A673 (cell line): ENCODE measurements around the gene NGEF. TPM values are rescaled to one million over a fixed set of nuclear protein-coding genes. Genes with fewer than 3 reads are reported as not detected.
A peak's percentile ranks its signal among the peaks of the same experiment; 100 is the strongest.

ENCODE experiments used
- BruUV-seq: library from RNA; stranded (reverse); fragments of 400-500 nt; replicated peaks from 2 replicates; lab custom pipeline; 2021; lab: Mats Ljungman, UMichigan
- CTCF ChIA-PET: fragments of 300-600 bp; sonication (Branson Sonifier 250); formaldehyde crosslinking; loops from one replicate; lab custom pipeline; 2022; ENCODE audit warnings: antibody characterized with exemption; lab: Charles Lee
- POLR2A ChIA-PET: fragments of 300-600 bp; sonication (Branson Sonifier 250); formaldehyde crosslinking; loops from one replicate; lab custom pipeline; 2022; ENCODE audit warnings: antibody characterized with exemption; ENCODE audit not compliant: low non-redundant PET; lab: Charles Lee
- DNase-seq: peaks from one replicate; pipeline ENCODE4 v3.0.0-alpha.2; 2015; ENCODE audit warnings: low spot score
- H3K27ac ChIP-seq: fragments of 200-600 bp; sonication (generic); 2 replicates; pipeline ENCODE4 v1.5.1; 2016; ENCODE audit warnings: mixed run types, low read depth, mild to moderate bottlenecking, mixed read lengths, antibody characterized with exemption, low read length; ENCODE audit not compliant: poor library complexity, severe bottlenecking
- H3K27me3 ChIP-seq: fragments of 200-600 bp; sonication (generic); replicated peaks from 2 replicates; pipeline ENCODE4 v1.6.1; 2017; ENCODE audit warnings: mixed run types, low read depth, mild to moderate bottlenecking, mixed read lengths, antibody characterized with exemption, low read length; ENCODE audit not compliant: insufficient read depth, poor library complexity
- H3K36me3 ChIP-seq: fragments of 200-600 bp; sonication (generic); 2 replicates; pipeline ENCODE4 v1.6.1; 2016; ENCODE audit warnings: mixed run types, mild to moderate bottlenecking, mixed read lengths, antibody characterized with exemption, low read length; ENCODE audit not compliant: insufficient read depth, poor library complexity, severe bottlenecking
- H3K4me1 ChIP-seq: fragments of 200-600 bp; sonication (generic); 2 replicates; pipeline ENCODE4 v1.6.1; 2017; ENCODE audit warnings: mixed run types, mild to moderate bottlenecking, mixed read lengths, antibody characterized with exemption, low read length; ENCODE audit not compliant: insufficient read depth, poor library complexity, severe bottlenecking
- H3K4me3 ChIP-seq: fragments of 200-600 bp; sonication (generic); 2 replicates; pipeline ENCODE4 v1.5.1; 2016; ENCODE audit warnings: low read depth, mixed run types, mild to moderate bottlenecking, mixed read lengths, low read length; ENCODE audit not compliant: poor library complexity, severe bottlenecking
- H3K9me3 ChIP-seq: fragments of 200-600 bp; sonication (generic); 2 replicates; pipeline ENCODE4 v1.6.1; 2016; ENCODE audit warnings: mixed run types, low read depth, mild to moderate bottlenecking, mixed read lengths, antibody characterized with exemption, low read length; ENCODE audit not compliant: poor library complexity, severe bottlenecking
- EZH2 ChIP-seq: fragments of 200-600 bp; sonication (generic); IDR thresholded peaks from 2 replicates; pipeline ENCODE4 v1.6.1; 2017; ENCODE audit warnings: borderline replicate concordance, low read depth, mild to moderate bottlenecking, mixed read lengths, antibody characterized with exemption, low read length; ENCODE audit not compliant: poor library complexity, severe bottlenecking
- intact Hi-C: fragments of 100-400 bp; cut with micrococcal nuclease; formaldehyde crosslinking; loops from one replicate; pipeline ENCODE4 v1.10.0; 2022; ENCODE audit not compliant: unreplicated experiment
- total RNA-seq: library from RNA; stranded (reverse); gene quantifications from 2 replicates; pipeline ENCODE4 v1.2.3, GENCODE V29; 2021
- TF ChIP-seq, protein P1 (sequence below): fragments of 300-800, 200-600 bp; sonication (generic); conservative IDR thresholded peaks from 2 replicates; pipeline ENCODE4 v1.5.1; 2017; ENCODE audit warnings: low read depth, mild to moderate bottlenecking, antibody characterized with exemption, low read length, moderate library complexity, mixed read lengths

The NGEF gene
- total RNA-seq, 1 experiment from 2014 or later = 0.69 TPM

DNA sequence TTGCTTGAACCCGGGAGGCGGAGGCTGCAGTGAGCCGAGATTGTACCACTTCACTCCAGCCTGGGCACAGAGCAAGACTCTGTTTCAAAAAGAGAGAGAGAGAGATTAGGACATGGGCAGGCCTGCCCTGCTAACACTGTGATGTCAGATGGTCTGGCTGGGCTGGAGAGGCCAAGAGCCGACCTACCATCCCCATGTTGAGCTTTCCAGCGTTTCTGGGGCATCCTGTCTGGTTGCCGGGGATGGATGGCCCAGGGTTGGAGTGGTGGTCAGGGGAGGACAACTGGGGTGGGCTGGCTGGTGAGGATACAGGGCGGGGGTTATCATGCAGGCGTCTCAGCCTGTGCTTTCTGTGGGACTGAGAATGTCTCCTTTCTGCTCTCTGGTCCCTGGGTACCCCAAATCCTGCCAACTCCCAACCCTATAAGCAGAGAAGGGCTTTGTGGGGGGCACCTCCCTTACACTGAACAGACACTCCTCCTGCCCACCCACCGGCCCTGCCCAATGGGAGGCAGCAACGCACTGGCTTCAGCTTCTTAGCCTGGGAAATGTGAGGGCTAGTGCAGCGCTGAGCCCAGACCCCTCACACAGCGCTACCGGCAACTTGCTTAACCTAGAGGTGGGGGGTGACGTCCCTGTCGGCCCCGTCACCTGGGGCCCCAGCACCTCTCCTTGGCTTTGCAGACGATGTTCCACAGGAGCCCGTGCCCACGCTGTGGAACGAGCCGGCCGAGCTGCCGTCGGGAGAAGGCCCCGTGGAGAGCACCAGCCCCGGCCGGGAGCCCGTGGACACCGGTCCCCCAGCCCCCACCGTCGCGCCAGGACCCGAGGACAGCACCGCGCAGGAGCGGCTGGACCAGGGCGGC lies 137.6 kb downstream of the NGEF start:
- H3K4me3 ChIP-seq = peak overlapping the region; percentile 55
- CTCF ChIA-PET = no interaction called here

DNA sequence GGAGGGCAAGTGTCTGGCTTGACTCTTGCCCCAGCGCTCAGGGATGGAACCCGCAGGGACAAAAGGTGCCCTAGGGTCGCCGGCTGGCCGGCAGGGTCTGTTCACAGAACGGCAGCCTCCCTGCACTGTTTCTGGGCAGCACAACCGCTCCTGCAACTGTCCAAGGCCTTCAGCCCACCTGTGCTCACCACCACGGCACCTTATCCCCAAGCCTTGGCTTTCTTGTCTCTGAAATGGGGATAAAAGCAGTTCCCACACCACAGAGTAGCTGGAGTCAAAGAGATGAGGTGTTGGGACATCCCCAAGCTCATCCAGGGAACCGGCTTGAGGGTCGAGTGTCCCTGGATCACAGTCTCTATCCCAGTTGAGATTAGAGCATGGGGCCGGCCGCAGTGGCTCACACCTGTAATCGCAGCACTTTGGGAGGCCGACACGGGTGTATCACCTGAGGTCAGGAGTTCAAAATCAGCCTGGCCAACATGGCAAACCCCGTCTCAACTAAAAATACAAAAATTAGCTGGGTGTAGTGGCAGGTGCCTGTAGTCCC lies 138.3 kb downstream of the NGEF start:
- TF ChIP-seq EZH2 = no peak
- TF ChIP-seq, protein P1, sequence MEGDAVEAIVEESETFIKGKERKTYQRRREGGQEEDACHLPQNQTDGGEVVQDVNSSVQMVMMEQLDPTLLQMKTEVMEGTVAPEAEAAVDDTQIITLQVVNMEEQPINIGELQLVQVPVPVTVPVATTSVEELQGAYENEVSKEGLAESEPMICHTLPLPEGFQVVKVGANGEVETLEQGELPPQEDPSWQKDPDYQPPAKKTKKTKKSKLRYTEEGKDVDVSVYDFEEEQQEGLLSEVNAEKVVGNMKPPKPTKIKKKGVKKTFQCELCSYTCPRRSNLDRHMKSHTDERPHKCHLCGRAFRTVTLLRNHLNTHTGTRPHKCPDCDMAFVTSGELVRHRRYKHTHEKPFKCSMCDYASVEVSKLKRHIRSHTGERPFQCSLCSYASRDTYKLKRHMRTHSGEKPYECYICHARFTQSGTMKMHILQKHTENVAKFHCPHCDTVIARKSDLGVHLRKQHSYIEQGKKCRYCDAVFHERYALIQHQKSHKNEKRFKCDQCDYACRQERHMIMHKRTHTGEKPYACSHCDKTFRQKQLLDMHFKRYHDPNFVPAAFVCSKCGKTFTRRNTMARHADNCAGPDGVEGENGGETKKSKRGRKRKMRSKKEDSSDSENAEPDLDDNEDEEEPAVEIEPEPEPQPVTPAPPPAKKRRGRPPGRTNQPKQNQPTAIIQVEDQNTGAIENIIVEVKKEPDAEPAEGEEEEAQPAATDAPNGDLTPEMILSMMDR = no peak
- intact Hi-C loops = no loop called here
- CTCF ChIA-PET = no interaction called here
- BruUV-seq = no TSS peak
- POLR2A ChIA-PET = no interaction called here
- no peaks in the 10 kb centered on the region for H3K4me1 ChIP-seq
- no peaks in the 10 kb centered on the region for H3K27me3 ChIP-seq
- no peak for DNase-seq
- no peak overlapping the region for H3K27ac ChIP-seq
- H3K4me3 ChIP-seq = no peak overlapping the region
- no peaks in the 10 kb centered on the region for H3K36me3 ChIP-seq
- H3K9me3 ChIP-seq = no peaks in the 10 kb centered on the region

More for the DNA sequence above, 137.6 kb downstream of the NGEF start:
- POLR2A ChIA-PET = no interaction called here
- intact Hi-C loops = no loop called here
- H3K27ac ChIP-seq = no peak overlapping the region
- peak; percentile 19 for DNase-seq
- H3K27me3 ChIP-seq = no peaks in the 10 kb centered on the region
- no peaks in the 10 kb centered on the region for H3K36me3 ChIP-seq
- TF ChIP-seq, protein P1 = 0 out of 2 replicates have a peak, but pooled peaks have one; percentile 20
- TF ChIP-seq EZH2 = no peak
- no TSS peak for BruUV-seq
- H3K9me3 ChIP-seq = no peaks in the 10 kb centered on the region
- H3K4me1 ChIP-seq = no peaks in the 10 kb centered on the region

DNA sequence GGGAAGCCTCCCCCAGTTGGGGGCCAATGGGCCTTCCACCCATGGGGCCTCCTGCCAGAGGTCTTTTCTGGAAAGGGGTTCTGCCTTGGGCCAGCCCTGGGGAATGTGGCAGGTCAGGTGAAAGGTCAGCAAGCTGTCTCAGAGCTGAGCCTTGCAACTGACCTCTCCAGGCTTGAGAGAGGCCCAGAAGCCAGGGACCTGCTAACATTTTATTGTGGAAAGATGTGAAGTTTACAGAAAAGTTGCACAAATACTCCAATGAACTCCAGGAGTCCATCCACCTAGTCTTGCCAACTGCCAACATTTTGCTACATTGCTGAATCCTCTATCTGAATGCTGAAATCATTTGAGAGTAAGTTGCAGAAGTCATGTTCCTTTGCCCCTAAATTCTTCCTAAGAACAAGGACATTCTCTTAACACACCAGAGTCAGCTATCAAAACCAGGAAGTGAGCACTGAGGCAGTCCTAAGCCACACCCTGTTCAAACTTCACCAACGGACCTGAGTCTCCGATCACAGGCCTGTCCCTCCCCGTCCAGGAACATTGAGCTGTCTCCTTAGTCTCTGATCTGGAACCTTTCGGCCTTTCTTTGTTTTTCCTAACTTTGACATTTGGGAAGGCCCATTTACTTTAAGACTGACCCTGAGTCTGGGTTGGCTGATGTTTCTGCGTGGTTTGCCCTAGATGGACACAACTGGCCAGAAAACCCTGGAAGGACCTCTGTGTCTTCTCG lies 139.0 kb downstream of the NGEF start:
- BruUV-seq = no TSS peak
- Histone ChIP-seq H3K4me1 (no peaks in the 10 kb centered on the region), H3K4me3 (no peak overlapping the region), H3K36me3 (no peaks in the 10 kb centered on the region), H3K27me3 (no peaks in the 10 kb centered on the region), H3K27ac (no peak overlapping the region), H3K9me3 (no peaks in the 10 kb centered on the region)
- POLR2A ChIA-PET = no interaction called here
- TF ChIP-seq EZH2 = no peak
- TF ChIP-seq, protein P1 = no peak
- intact Hi-C loops = no loop called here
- CTCF ChIA-PET = no interaction called here
- no peak for DNase-seq
